ENCODE results near the gene FDXR.
A peak's percentile ranks its signal among the peaks of the same experiment; 100 is the strongest.

- TF ChIP-seq U2AF2 (optimal IDR thresholded peaks at IDR 0.05; ENCODE audit: low read depth, low read length) (no peak), GATA2 (CRISPR knock-in tag; IDR thresholded peaks at IDR 0.05) (no peak), ZNF174 (CRISPR knock-in tag; IDR thresholded peaks at IDR 0.05) (no peak), RNF2 (IDR thresholded peaks at IDR 0.05) (no peak), POLR2A (conservative IDR thresholded peaks at IDR 0.05) (no peak), CHD1 (IDR thresholded peaks at IDR 0.05; ENCODE audit: low read length) (no peak), DEAF1 (CRISPR knock-in tag; IDR thresholded peaks at IDR 0.05) (no peak), BHLHE40 (IDR thresholded peaks at IDR 0.05; ENCODE audit: low read length) (no peak), HMG20A (CRISPR knock-in tag; conservative IDR thresholded peaks at IDR 0.05) (no peak)
- TF ChIP-seq, protein P1, sequence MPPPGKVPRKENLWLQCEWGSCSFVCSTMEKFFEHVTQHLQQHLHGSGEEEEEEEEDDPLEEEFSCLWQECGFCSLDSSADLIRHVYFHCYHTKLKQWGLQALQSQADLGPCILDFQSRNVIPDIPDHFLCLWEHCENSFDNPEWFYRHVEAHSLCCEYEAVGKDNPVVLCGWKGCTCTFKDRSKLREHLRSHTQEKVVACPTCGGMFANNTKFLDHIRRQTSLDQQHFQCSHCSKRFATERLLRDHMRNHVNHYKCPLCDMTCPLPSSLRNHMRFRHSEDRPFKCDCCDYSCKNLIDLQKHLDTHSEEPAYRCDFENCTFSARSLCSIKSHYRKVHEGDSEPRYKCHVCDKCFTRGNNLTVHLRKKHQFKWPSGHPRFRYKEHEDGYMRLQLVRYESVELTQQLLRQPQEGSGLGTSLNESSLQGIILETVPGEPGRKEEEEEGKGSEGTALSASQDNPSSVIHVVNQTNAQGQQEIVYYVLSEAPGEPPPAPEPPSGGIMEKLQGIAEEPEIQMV (tag; conservative IDR thresholded peaks at IDR 0.05; ENCODE audit: low read depth) = no peak
- TF ChIP-seq, protein P2, sequence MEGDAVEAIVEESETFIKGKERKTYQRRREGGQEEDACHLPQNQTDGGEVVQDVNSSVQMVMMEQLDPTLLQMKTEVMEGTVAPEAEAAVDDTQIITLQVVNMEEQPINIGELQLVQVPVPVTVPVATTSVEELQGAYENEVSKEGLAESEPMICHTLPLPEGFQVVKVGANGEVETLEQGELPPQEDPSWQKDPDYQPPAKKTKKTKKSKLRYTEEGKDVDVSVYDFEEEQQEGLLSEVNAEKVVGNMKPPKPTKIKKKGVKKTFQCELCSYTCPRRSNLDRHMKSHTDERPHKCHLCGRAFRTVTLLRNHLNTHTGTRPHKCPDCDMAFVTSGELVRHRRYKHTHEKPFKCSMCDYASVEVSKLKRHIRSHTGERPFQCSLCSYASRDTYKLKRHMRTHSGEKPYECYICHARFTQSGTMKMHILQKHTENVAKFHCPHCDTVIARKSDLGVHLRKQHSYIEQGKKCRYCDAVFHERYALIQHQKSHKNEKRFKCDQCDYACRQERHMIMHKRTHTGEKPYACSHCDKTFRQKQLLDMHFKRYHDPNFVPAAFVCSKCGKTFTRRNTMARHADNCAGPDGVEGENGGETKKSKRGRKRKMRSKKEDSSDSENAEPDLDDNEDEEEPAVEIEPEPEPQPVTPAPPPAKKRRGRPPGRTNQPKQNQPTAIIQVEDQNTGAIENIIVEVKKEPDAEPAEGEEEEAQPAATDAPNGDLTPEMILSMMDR (IDR thresholded peaks at IDR 0.05 in 2 of 3, conservative IDR thresholded peaks at IDR 0.05 in 1 of 3; ENCODE audit: insufficient read depth in 2 of 3, low read depth in 1 of 3, low read length in 3 of 3) = peak; percentile 37 to 65 (median 60); a peak in 5 of 6 replicates
These were observed 30.0 kb downstream of the FDXR start for GRCh38 chr17:74842599-74843351.
